ENCODE results near the gene IL27RA.
"Not testable (repeated sequence)": the region's sequence is repeated elsewhere in the genome, so short reads cannot be mapped to it uniquely, and the experiment has no call there.

IL27RA gene

GRCh38 chr19:14033946-14034345 is 2.4 kb downstream of the IL27RA start:
- DNase-seq = no peak

- DNase-seq = not testable (repeated sequence)
These were observed 3.6 kb downstream of the IL27RA start for GRCh38 chr19:14035159-14035558.

- DNase-seq = no peak
These were observed 4.1 kb downstream of the IL27RA start for GRCh38 chr19:14035706-14036105.

GRCh38 chr19:14039181-14039580 is 7.6 kb downstream of the IL27RA start:
- DNase-seq = no peak

GRCh38 chr19:14042659-14043608 is 11.4 kb downstream of the IL27RA start:
- DNase-seq = peak; percentile 91

- DNase-seq = not testable (repeated sequence)
These were observed 16.3 kb downstream of the IL27RA start for GRCh38 chr19:14047866-14048265.

GRCh38 chr19:14048443-14049153 is 17.0 kb downstream of the IL27RA start:
- DNase-seq = peak; percentile 86

GRCh38 chr19:14050512-14050911 is 18.9 kb downstream of the IL27RA start:
- DNase-seq = no peak

- DNase-seq = not testable (repeated sequence)
These were observed 19.4 kb downstream of the IL27RA start for GRCh38 chr19:14050961-14051360.

GRCh38 chr19:14051980-14052379 is 20.4 kb downstream of the IL27RA start:
- DNase-seq = no peak

GRCh38 chr19:14052470-14052869 is 20.9 kb downstream of the IL27RA start:
- no peak for DNase-seq

GRCh38 chr19:14053032-14053431 is 21.5 kb downstream of the IL27RA start:
- DNase-seq = no peak

- no peak for DNase-seq
These were observed 21.9 kb downstream of the IL27RA start for GRCh38 chr19:14053500-14053899.

- no peak for DNase-seq
These were observed 22.5 kb downstream of the IL27RA start for GRCh38 chr19:14054099-14054498.

GRCh38 chr19:14054721-14055120 is 23.2 kb downstream of the IL27RA start:
- DNase-seq = no peak

- DNase-seq = no peak
These were observed 23.8 kb downstream of the IL27RA start for GRCh38 chr19:14055396-14055795.

GRCh38 chr19:14056069-14056666 is 24.6 kb downstream of the IL27RA start:
- DNase-seq = no peak

GRCh38 chr19:14056741-14057356 is 25.3 kb downstream of the IL27RA start:
- DNase-seq = no peak

GRCh38 chr19:14058182-14059092 is 26.9 kb downstream of the IL27RA start:
- no peak for DNase-seq

GRCh38 chr19:14059093-14059480 is 27.5 kb downstream of the IL27RA start:
- no peak for DNase-seq

- DNase-seq = no peak
These were observed 28.1 kb downstream of the IL27RA start for GRCh38 chr19:14059652-14060155.
